Chondrocyte (in vitro differentiated cells): ENCODE measurements around the gene NTF3. TPM values are rescaled to one million over a fixed set of nuclear protein-coding genes. Genes with fewer than 3 reads are reported as not detected.

ENCODE experiments used
- DNase-seq: peaks from one replicate; pipeline ENCODE4 v3.0.0; 2021; ENCODE audit warnings: mixed read lengths, low spot score
- H3K27ac Mint-ChIP-seq: one replicate; pipeline ENCODE4 v1.8.0; 2021; ENCODE audit warnings: mild to moderate bottlenecking, moderate library complexity, mixed read lengths; ENCODE audit not compliant: unreplicated experiment
- H3K27me3 Mint-ChIP-seq: 2 replicates; pipeline ENCODE4 v1.8.0; 2021; ENCODE audit warnings: low read depth, mixed read lengths
- H3K36me3 Mint-ChIP-seq: 2 replicates; pipeline ENCODE4 v1.8.0; 2021; ENCODE audit warnings: low read depth, mixed read lengths
- H3K4me1 Mint-ChIP-seq: 2 replicates; pipeline ENCODE4 v1.8.0; 2021; ENCODE audit warnings: low read depth, mild to moderate bottlenecking, mixed read lengths
- H3K4me3 Mint-ChIP-seq: one replicate; pipeline ENCODE4 v1.8.0; 2021; ENCODE audit warnings: mild to moderate bottlenecking, moderate library complexity, mixed read lengths; ENCODE audit not compliant: unreplicated experiment
- H3K9me3 Mint-ChIP-seq: 2 replicates; pipeline ENCODE4 v1.8.0; 2021; ENCODE audit warnings: low read depth, mixed read lengths
- total RNA-seq: library from RNA; stranded (reverse); gene quantifications from 3 replicates; pipeline ENCODE4 v1.2.1, GENCODE V29; 2021
- TF ChIP-seq, protein P1 (sequence below): fragments of 200-600 bp; sonication (generic); IDR thresholded peaks from 2 replicates; pipeline ENCODE4 v1.5.0; 2021; ENCODE audit warnings: antibody characterized with exemption, mild to moderate bottlenecking, moderate library complexity

The NTF3 gene
- total RNA-seq, 1 donor from 2014 or later = 2.5 TPM

DNA sequence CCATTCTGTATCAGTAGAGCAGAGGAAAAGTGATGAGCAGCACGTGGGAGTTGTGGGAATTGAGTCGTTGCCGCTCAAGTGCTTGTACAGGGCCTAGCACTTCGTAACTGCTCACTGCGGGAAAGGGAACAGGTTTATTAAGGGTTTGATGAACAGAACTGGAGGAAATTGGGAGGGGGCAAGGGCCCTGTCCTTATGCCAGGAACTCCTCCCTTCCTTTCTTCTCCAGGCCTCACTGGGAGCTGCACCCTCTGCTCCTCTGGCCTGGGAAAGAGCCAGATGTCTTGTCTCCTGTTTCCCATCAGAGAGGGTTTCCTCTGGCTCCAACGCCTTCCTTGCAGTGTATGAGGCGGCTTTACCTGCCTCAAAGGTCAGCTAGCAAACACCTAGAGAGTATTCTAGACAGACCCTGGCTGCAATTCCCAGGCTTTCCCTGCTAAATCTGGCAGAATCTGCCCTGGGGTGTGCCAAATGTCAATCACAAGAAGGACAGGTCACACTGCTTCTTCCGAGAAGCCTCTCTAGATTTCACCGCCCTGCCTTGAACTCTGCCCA lies 78.4 kb downstream of the NTF3 start:
- no peaks in the 10 kb centered on the region for H3K36me3 Mint-ChIP-seq
- no peak for DNase-seq
- no peaks in the 10 kb centered on the region for H3K4me1 Mint-ChIP-seq
- H3K27me3 Mint-ChIP-seq = peaks cover 13% of the 10 kb centered on the region
- no peak overlapping the region for H3K4me3 Mint-ChIP-seq
- H3K27ac Mint-ChIP-seq = no peak overlapping the region
- TF ChIP-seq, protein P1, sequence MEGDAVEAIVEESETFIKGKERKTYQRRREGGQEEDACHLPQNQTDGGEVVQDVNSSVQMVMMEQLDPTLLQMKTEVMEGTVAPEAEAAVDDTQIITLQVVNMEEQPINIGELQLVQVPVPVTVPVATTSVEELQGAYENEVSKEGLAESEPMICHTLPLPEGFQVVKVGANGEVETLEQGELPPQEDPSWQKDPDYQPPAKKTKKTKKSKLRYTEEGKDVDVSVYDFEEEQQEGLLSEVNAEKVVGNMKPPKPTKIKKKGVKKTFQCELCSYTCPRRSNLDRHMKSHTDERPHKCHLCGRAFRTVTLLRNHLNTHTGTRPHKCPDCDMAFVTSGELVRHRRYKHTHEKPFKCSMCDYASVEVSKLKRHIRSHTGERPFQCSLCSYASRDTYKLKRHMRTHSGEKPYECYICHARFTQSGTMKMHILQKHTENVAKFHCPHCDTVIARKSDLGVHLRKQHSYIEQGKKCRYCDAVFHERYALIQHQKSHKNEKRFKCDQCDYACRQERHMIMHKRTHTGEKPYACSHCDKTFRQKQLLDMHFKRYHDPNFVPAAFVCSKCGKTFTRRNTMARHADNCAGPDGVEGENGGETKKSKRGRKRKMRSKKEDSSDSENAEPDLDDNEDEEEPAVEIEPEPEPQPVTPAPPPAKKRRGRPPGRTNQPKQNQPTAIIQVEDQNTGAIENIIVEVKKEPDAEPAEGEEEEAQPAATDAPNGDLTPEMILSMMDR = no peak
- H3K9me3 Mint-ChIP-seq = no peaks in the 10 kb centered on the region

DNA sequence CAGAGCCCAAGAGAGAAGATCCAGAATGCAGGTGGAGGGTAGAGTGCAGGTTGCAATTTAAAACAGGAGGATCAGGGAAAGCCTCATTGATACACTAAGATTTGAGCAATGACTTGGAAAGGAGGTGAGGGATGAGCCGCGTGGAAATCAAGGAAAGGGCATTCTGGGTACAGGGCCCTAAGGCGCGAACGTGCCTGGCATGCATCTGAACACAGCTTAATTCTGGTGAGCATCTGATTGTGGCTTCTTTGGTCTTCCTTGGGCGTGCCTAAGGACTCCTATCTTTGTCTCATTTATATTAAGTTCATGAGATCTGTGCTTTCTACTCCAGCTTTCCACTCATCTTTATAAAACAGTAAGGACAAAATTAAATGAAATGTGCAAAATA lies 79.3 kb downstream of the NTF3 start:
- no peak for DNase-seq
- no peak overlapping the region for H3K27ac Mint-ChIP-seq
- TF ChIP-seq, protein P1 = no peak
- H3K4me3 Mint-ChIP-seq = no peak overlapping the region
- no peaks in the 10 kb centered on the region for H3K4me1 Mint-ChIP-seq
- H3K36me3 Mint-ChIP-seq = no peaks in the 10 kb centered on the region
- H3K27me3 Mint-ChIP-seq = peaks cover 12% of the 10 kb centered on the region
- no peaks in the 10 kb centered on the region for H3K9me3 Mint-ChIP-seq

DNA sequence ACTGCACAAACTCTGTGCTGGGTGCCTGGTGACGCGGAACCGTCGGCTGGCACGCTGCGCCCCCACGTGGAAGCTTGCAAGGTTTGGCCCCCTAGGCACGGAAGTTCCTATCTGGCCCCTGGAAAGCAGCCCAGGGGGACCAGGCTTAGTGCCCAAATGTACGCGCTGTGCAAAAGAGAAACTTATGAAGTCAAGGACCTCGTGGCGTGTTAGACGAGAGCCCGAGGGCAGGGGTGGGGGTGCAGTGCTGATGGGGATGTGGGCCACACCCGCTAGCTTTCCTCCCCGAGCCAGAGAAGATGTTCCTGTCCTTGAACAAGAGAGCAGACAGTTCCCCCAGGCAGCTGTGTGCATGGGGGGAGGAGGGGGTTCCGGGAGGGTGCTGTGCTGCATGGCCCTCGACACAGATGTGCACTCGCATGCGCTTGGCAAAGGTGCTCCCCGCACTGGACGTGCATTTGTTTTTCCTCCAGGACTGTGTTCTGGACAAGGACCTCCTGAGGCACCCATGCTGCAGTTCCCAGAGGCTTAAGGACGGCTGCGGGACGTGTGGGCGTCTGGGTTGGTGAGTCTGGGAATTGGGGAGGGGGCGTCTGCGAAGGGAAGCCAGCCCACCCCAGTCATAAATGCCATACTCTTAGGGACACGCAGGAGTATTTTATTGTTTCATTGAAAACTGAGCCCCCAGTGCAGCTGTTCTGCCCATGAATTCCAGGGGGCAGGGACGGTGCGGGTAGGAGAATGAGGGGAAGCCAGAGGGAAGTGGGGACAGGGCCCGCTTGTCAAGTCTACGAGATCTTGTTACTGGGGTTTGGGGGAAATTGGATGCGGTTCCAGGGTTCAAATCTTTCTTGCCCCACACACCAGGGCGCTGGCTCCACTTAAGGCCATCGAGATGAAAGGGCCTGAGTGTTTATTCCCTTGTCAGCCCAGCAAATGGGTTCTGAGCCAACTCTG lies 80.0 kb downstream of the NTF3 start:
- Mint-ChIP-seq H3K9me3 (no peaks in the 10 kb centered on the region), H3K4me1 (no peaks in the 10 kb centered on the region), H3K27me3 (peaks cover 9% of the 10 kb centered on the region), H3K36me3 (no peaks in the 10 kb centered on the region), H3K27ac (no peak overlapping the region), H3K4me3 (no peak overlapping the region)
- no peak for DNase-seq
- TF ChIP-seq, protein P1 = peak; percentile 62

DNA sequence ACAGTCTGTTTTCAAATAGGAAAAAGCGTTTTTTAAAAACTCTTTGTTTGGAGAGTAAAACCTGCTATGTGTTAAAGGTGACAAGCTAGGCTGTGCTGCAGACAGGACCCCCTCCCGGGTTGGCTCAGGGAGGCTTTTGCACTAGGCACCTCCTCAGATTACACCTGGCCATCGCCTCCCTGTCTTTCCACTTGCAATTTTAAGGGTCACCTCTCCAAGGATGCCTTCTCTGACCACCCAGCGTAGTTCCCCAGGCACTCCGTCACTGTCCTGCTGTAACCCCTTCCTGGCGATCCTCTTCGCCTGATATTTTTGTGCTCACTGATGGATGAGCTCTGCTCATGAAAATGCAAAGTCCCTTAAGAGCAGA lies 80.7 kb downstream of the NTF3 start:
- no peaks in the 10 kb centered on the region for H3K9me3 Mint-ChIP-seq
- H3K27ac Mint-ChIP-seq = no peak overlapping the region
- no peaks in the 10 kb centered on the region for H3K36me3 Mint-ChIP-seq
- DNase-seq = no peak
- no peak overlapping the region for H3K4me3 Mint-ChIP-seq
- H3K27me3 Mint-ChIP-seq = peaks cover 9% of the 10 kb centered on the region
- TF ChIP-seq, protein P1 = no peak
- no peaks in the 10 kb centered on the region for H3K4me1 Mint-ChIP-seq

DNA sequence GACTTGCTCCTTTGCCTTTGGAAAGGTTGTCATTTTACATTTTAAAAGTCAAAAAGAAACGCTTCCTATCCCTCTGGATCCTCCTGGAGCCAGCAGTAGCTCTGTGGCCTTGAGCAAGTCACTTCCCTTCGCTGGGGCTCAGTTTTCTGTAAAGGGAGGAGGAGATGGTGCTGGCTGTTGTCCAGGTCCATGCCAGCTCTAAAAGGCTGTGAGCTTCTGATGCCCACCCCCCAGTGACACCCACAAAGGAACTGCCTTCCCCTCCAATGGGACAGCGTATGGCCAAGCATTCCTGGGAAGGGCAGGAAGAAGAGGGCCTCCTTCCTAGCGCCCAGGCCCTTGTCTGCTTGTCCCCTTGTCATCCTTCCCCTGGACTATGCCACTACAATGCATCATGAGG lies 81.5 kb downstream of the NTF3 start:
- H3K4me1 Mint-ChIP-seq = no peaks in the 10 kb centered on the region
- H3K9me3 Mint-ChIP-seq = no peaks in the 10 kb centered on the region
- no peak overlapping the region for H3K27ac Mint-ChIP-seq
- H3K36me3 Mint-ChIP-seq = no peaks in the 10 kb centered on the region
- H3K4me3 Mint-ChIP-seq = no peak overlapping the region
- TF ChIP-seq, protein P1 = no peak
- H3K27me3 Mint-ChIP-seq = peaks cover 9% of the 10 kb centered on the region
- no peak for DNase-seq
